Colonic mucosa (tissue), 4 donors: ENCODE results near the gene ACVR1. TPM values are rescaled to one million over a fixed set of nuclear protein-coding genes. Genes with fewer than 3 reads are reported as not detected.

Source experiments
- DNase-seq: peaks from one replicate; pipeline ENCODE4 v3.0.0-alpha.2; 2020
- H3K27ac ChIP-seq: fragments of 200-600 bp; one replicate; pipeline ENCODE4 v1.8.0; 2021
- H3K27me3 ChIP-seq: fragments of 200-600 bp; one replicate; pipeline ENCODE4 v1.8.0; 2021
- H3K36me3 ChIP-seq: fragments of 200-600 bp; one replicate; pipeline ENCODE4 v1.8.0; 2021
- H3K4me1 ChIP-seq: fragments of 200-600 bp; one replicate; pipeline ENCODE4 v1.8.0; 2021; ENCODE audit warnings: mild to moderate bottlenecking
- H3K4me3 ChIP-seq: fragments of 200-600 bp; one replicate; pipeline ENCODE4 v1.8.0; 2021
- H3K9ac ChIP-seq, 2 donors: one replicate each; pipeline ENCODE4 v1.7.0; 2013; ENCODE audit warnings: control low read depth in 2 of 2, low read depth in 2 of 2, low read length in 2 of 2
- H3K9me3 ChIP-seq: fragments of 200-600 bp; one replicate; pipeline ENCODE4 v1.8.0; 2021
- intact Hi-C: fragments of 100-400 bp; cut with DNase I; formaldehyde crosslinking; loops from one replicate; pipeline ENCODE4 v1.14.1; 2022
- total RNA-seq, 2 donors: library from RNA; stranded (reverse); fragmentation: NEBNext Ultra II Directional in 1 of 2; extraction: Animal tissue kit (Norgen Biotek cat#: 25700) in 1 of 2; gene quantifications; one replicate each; pipeline ENCODE4 v1.2.1, GENCODE V29; 2021
- TF ChIP-seq, protein P1 (sequence below): fragments of 200-600 bp; IDR thresholded peaks from one replicate; pipeline ENCODE4 v1.8.0; 2022; ENCODE audit warnings: antibody characterized with exemption, mild to moderate bottlenecking
- donor health status: healthy.
- donor health status: DM: no; HTN: no; CAD: no.
- donor health status: DM: no; HTN: no; CAD: no.

The ACVR1 gene
- total RNA-seq, 2 donors from 2014 or later: 15.8 to 18.0 TPM

DNA sequence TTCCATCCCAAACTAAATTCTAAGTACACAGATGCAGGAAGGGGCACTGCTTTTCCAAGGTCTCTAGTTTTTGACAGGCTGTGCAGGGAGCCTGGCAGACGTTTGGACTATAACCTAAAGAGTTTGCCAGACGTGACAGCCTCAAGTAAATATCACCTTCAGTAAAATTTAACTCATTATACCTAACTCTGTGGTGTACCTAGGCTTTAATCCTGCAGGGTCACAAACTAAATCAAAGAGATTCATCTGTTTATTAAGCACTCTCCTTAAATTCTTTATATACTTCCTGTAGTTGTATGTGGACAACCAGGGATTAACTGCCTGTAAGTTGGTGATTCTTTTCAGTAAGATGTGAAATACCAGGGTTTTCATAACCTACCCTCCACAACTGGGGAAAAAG lies 92.9 kb downstream of the ACVR1 start:
- TF ChIP-seq, protein P1, sequence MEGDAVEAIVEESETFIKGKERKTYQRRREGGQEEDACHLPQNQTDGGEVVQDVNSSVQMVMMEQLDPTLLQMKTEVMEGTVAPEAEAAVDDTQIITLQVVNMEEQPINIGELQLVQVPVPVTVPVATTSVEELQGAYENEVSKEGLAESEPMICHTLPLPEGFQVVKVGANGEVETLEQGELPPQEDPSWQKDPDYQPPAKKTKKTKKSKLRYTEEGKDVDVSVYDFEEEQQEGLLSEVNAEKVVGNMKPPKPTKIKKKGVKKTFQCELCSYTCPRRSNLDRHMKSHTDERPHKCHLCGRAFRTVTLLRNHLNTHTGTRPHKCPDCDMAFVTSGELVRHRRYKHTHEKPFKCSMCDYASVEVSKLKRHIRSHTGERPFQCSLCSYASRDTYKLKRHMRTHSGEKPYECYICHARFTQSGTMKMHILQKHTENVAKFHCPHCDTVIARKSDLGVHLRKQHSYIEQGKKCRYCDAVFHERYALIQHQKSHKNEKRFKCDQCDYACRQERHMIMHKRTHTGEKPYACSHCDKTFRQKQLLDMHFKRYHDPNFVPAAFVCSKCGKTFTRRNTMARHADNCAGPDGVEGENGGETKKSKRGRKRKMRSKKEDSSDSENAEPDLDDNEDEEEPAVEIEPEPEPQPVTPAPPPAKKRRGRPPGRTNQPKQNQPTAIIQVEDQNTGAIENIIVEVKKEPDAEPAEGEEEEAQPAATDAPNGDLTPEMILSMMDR: no peak
- peak overlapping the region; percentile 85 for H3K27ac ChIP-seq
- H3K4me3 ChIP-seq: no peak overlapping the region
- intact Hi-C loops: no loop called here
- no peaks in the 10 kb centered on the region for H3K36me3 ChIP-seq
- H3K9ac ChIP-seq: peak overlapping the region in 1 of 2 donors; percentile 36
- DNase-seq: no peak
- no peaks in the 10 kb centered on the region for H3K27me3 ChIP-seq
- H3K9me3 ChIP-seq: no peaks in the 10 kb centered on the region
- no peaks in the 10 kb centered on the region for H3K4me1 ChIP-seq

DNA sequence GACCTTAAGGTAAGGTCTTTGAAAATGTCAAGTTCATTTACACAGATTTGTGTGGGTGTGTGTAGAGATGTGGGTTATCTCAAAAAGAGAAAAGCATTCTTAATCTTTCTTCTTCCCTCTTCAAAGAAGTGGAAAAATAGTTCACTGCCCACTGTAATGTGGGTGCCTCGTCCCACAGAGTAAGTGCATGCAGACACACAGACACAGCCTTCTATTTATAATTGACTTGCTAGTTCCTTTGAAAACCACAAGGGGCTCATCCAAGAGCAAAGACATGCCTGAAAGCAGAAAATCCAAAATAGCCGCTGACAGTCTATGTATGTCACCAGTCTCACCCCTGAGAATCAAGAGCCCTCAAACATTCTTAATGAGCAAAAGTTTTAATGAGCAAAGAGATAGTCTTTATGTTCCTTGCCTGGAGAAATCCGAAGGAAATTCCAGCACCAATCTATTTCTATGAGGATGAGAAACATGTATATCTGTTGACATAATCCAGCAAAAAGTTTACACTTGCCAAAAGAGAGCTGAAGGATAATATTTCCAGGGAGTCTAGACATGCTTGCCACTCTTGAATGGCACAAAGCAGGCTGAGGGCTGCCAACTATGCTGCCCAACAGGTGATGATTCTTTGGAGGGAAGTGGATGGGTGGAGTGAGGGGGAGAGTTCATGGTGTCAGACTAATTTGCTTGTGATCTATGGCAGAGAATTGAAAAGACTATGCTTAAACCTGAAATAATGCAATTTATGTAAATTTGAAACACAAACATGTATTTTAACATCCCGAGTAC lies 93.9 kb downstream of the ACVR1 start:
- Histone ChIP-seq H3K9ac (no peak overlapping the region), H3K36me3 (no peaks in the 10 kb centered on the region), H3K4me1 (no peaks in the 10 kb centered on the region), H3K9me3 (no peaks in the 10 kb centered on the region), H3K4me3 (no peak overlapping the region), H3K27me3 (no peaks in the 10 kb centered on the region), H3K27ac (no peak overlapping the region)
- intact Hi-C loops: no loop called here
- TF ChIP-seq, protein P1: no peak
- DNase-seq: no peak

DNA sequence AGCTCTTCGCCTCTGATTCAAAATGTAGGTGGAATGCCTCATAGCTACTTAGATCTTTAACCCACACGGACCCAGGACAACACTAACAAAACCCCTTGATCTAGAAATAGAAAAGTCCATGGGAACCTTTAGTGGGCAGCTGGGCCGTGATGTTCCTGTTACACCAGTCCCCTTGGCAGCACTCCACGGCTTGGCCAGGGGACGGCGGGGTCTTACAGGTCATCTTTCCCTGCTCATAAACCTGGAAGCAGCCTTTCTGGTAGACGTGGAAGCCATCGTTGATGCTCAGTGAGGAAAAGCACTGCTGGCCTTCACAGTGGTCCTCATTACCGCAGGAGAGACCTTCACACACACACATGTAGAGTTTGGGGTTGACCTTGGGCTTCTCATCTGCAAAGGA lies 95.9 kb downstream of the ACVR1 start:
- Histone ChIP-seq H3K4me1 (no peaks in the 10 kb centered on the region), H3K9me3 (no peaks in the 10 kb centered on the region), H3K9ac (no peak overlapping the region), H3K4me3 (no peak overlapping the region), H3K27me3 (no peaks in the 10 kb centered on the region), H3K27ac (no peak overlapping the region), H3K36me3 (no peaks in the 10 kb centered on the region)
- no peak for DNase-seq
- intact Hi-C loops: no loop called here
- TF ChIP-seq, protein P1: no peak

DNA sequence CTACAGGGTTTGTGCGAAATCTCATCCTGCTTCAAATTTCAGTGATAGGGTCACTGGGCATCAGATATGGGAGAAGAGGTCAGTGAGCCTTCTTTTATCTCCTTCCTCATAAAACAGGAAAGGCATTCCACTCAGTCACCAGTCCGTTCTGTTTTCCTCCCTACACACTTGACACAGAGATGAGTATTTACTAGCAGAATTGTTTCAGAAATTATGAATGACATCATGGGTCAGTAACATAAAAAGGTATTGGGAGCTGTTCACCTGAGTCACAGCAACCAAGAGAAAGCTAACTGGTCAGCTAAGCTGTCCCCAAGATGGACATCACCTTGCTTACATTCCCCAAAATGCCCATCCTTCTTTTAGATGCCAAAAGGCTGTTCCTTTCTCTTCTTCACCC lies 96.3 kb downstream of the ACVR1 start:
- no peak overlapping the region for H3K27ac ChIP-seq
- H3K4me1 ChIP-seq: no peaks in the 10 kb centered on the region
- TF ChIP-seq, protein P1: no peak
- intact Hi-C loops: loop anchor here (10.0 kb wide), 1 partner anchor 285 kb away; no protein-coding TSS in a partner anchor
- no peak overlapping the region for H3K4me3 ChIP-seq
- no peak overlapping the region for H3K9ac ChIP-seq
- H3K27me3 ChIP-seq: no peaks in the 10 kb centered on the region
- DNase-seq: no peak
- no peaks in the 10 kb centered on the region for H3K9me3 ChIP-seq
- H3K36me3 ChIP-seq: no peaks in the 10 kb centered on the region

DNA sequence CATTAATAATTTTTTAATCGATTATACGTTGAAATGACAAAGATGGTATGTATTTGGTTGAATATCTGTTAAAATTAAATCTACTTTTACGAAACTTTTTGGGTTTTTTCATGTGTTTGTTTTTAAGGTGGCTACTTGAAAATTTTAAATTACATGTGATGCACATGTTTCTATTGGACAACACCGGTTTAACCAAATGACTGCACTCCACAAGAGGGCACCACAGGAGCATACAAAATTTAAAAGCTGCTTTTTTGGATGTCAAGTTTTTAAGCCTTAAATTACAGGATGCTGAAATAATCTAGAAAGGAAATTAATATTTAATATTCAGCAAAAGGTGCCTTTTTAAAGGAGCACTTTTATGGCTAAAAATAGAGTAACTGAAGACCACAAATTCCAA lies 98.7 kb downstream of the ACVR1 start:
- Histone ChIP-seq H3K27me3 (no peaks in the 10 kb centered on the region), H3K36me3 (no peaks in the 10 kb centered on the region)

More for the DNA sequence above, 98.7 kb downstream of the ACVR1 start:
- Histone ChIP-seq H3K27ac (no peak overlapping the region), H3K9ac (no peak overlapping the region), H3K4me1 (no peaks in the 10 kb centered on the region), H3K9me3 (no peaks in the 10 kb centered on the region), H3K4me3 (no peak overlapping the region)
- TF ChIP-seq, protein P1: peak; percentile 47
- intact Hi-C loops: loop anchor here (2.0 to 10.0 kb wide), 2 partner anchors 229 to 283 kb away; no protein-coding TSS in a partner anchor
- DNase-seq: peak; percentile 45
